B cell (primary cell): ENCODE measurements around the gene MAP3K13. TPM values are rescaled to one million over a fixed set of nuclear protein-coding genes. Genes with fewer than 3 reads are reported as not detected.

Experiments used
- ATAC-seq: fragments of 200-7000 bp; cut with Tn5 transposase; one replicate; pipeline ENCODE4 v1.10.0; 2021; ENCODE audit warnings: low read depth, mild to moderate bottlenecking, moderate number of reproducible peaks, moderate library complexity
- CTCF ChIA-PET: fragments of 350-600 bp; sonication (Branson Sonifier 250); formaldehyde crosslinking; loops from one replicate; lab custom pipeline; 2021; ENCODE audit warnings: antibody characterized with exemption, inconsistent platforms; lab: Charles Lee
- POLR2A ChIA-PET: fragments of 350-600 bp; sonication (Branson Sonifier 250); formaldehyde crosslinking; loops from one replicate; lab custom pipeline; 2021; ENCODE audit warnings: antibody characterized with exemption; lab: Charles Lee
- DNase-seq: peaks from one replicate; pipeline ENCODE4 v3.0.0; 2013
- H2AFZ ChIP-seq: 2 replicates; pipeline ENCODE4 v1.6.1; 2012; ENCODE audit warnings: mild to moderate bottlenecking, low read depth, low read length; ENCODE audit not compliant: insufficient read depth, poor library complexity, severe bottlenecking
- H3K27ac ChIP-seq, 2 donors: 1 replicate in 1 of 2; 2 replicates in 1 of 2; pipeline ENCODE4 v1.5.1; 2012 to 2013; ENCODE audit warnings: low read length in 2 of 2, mild to moderate bottlenecking in 2 of 2, moderate library complexity in 1 of 2
- H3K27me3 ChIP-seq, 4 experiments: fragments of 200-600 bp in 1 of 4; sonication (generic) in 1 of 4; replicated peaks in 1 of 4; 1 replicate in 2 of 4; 2 replicates in 2 of 4; pipeline versions ENCODE4 v1.6.1 to v1.7.0; 2013 to 2016; ENCODE audit warnings: low read length in 3 of 4, mild to moderate bottlenecking in 2 of 4, mixed read lengths in 1 of 4, moderate library complexity in 1 of 4; ENCODE audit not compliant: insufficient read depth in 4 of 4, control insufficient read depth in 3 of 4; ENCODE audit errors: control extremely low read depth in 1 of 4
- H3K36me3 ChIP-seq, 2 experiments: replicated peaks in 1 of 2; 1 replicate in 1 of 2; 2 replicates in 1 of 2; pipeline versions ENCODE4 v1.6.1 to v1.7.1; 2013; ENCODE audit warnings: low read length in 1 of 2; ENCODE audit not compliant: insufficient read depth in 2 of 2, control insufficient read depth in 1 of 2; ENCODE audit errors: control extremely low read depth in 1 of 2, extremely low read depth in 1 of 2
- H3K4me1 ChIP-seq, 2 donors: fragments of 200-600 bp in 1 of 2; sonication (generic) in 1 of 2; 1 replicate in 1 of 2; 2 replicates in 1 of 2; pipeline versions ENCODE4 v1.5.1 to v1.6.1; 2013 to 2017; ENCODE audit warnings: low read length in 2 of 2; ENCODE audit not compliant: control insufficient read depth in 2 of 2, insufficient read depth in 2 of 2
- H3K4me2 ChIP-seq: replicated peaks from 2 replicates; pipeline ENCODE3; 2012; ENCODE audit warnings: mild to moderate bottlenecking, low read depth, low read length; ENCODE audit not compliant: poor library complexity, severe bottlenecking
- H3K4me3 ChIP-seq, 5 experiments: fragments of 200-600 bp in 1 of 5; sonication (generic) in 1 of 5; 1 replicate in 3 of 5; 2 replicates in 2 of 5; pipeline versions ENCODE4 v1.5.1 to v1.7.0; 2011 to 2016; ENCODE audit warnings: low read length in 4 of 5, mild to moderate bottlenecking in 4 of 5, low read depth in 2 of 5, control low read depth in 1 of 5, moderate library complexity in 1 of 5; ENCODE audit not compliant: insufficient read depth in 1 of 5; ENCODE audit errors: control extremely low read depth in 1 of 5, extremely low read depth in 1 of 5
- H3K79me2 ChIP-seq: fragments of 200-600 bp; sonication (generic); one replicate; pipeline ENCODE4 v1.6.0; 2016; ENCODE audit warnings: low read length; ENCODE audit not compliant: control insufficient read depth, insufficient read depth
- H3K9ac ChIP-seq: fragments of 200-600 bp; sonication (generic); 2 replicates; pipeline ENCODE4 v1.6.1; 2017; ENCODE audit warnings: mild to moderate bottlenecking, low read length, moderate library complexity
- H3K9me3 ChIP-seq, 3 donors: one replicate each; pipeline versions ENCODE4 v1.6.1 to v1.7.1; 2013; ENCODE audit warnings: low read length in 2 of 3; ENCODE audit not compliant: control insufficient read depth in 2 of 3, insufficient read depth in 1 of 3; ENCODE audit errors: control extremely low read depth in 1 of 3
- H4K20me1 ChIP-seq: 2 replicates; pipeline ENCODE4 v1.6.0; 2012; ENCODE audit warnings: mild to moderate bottlenecking, low read length; ENCODE audit not compliant: insufficient read depth, control insufficient read depth, poor library complexity, severe bottlenecking
- H3K27ac Mint-ChIP-seq: one replicate; pipeline ENCODE4 v1.8.0; 2021; ENCODE audit warnings: mixed read lengths
- H3K27me3 Mint-ChIP-seq: one replicate; pipeline ENCODE4 v1.8.0; 2021; ENCODE audit warnings: mixed read lengths
- H3K4me1 Mint-ChIP-seq: one replicate; pipeline ENCODE4 v1.8.0; 2021; ENCODE audit warnings: mixed read lengths
- H3K4me3 Mint-ChIP-seq: one replicate; pipeline ENCODE4 v1.8.0; 2021; ENCODE audit warnings: mixed read lengths
- H3K9me3 Mint-ChIP-seq: one replicate; pipeline ENCODE4 v1.8.0; 2022; ENCODE audit warnings: mixed read lengths; ENCODE audit not compliant: insufficient read depth
- EZH2 ChIP-seq: IDR thresholded peaks from 2 replicates; pipeline ENCODE4 v1.6.1; 2012; ENCODE audit warnings: borderline replicate concordance, low read depth, mild to moderate bottlenecking, moderate library complexity, low read length; ENCODE audit not compliant: insufficient read depth, poor library complexity, severe bottlenecking
- WGBS: methylation state at CpG from one replicate; pipeline ENCODE4 v1.1.5; 2013; ENCODE audit warnings: missing lambda C conversion rate; ENCODE audit not compliant: insufficient coverage; 5-methylcytosine and 5-hydroxymethylcytosine counted together
- intact Hi-C: fragments of 100-400 bp; cut with micrococcal nuclease; formaldehyde crosslinking; loops from one replicate; pipeline ENCODE4 v1.10.0; 2022
- polyA plus RNA-seq: library from polyadenylated mRNA; depleted of rRNA; stranded (reverse); fragments of >200 nt; gene quantifications from 2 replicates; pipeline ENCODE4 v1.2.3, GENCODE V29; 2012
- total RNA-seq, 2 donors: library from RNA; stranded (reverse); fragments of 120-200 nt in 1 of 2; gene quantifications; 1 replicate in 1 of 2; 2 replicates in 1 of 2; pipeline versions ENCODE4 v1.2.3 to v1.2.4, GENCODE V29; 2013 to 2022
- TF ChIP-seq, protein P1 (sequence below): fragments of 200-600 bp; IDR thresholded peaks from one replicate; pipeline ENCODE4 v1.8.0; 2022; ENCODE audit warnings: antibody characterized with exemption, mild to moderate bottlenecking

MAP3K13 gene
- total and polyA plus RNA-seq, 2 donors (not counting 1 experiment from before 2014, with no cell fraction given), result 5.7 to 9.2 TPM

DNA sequence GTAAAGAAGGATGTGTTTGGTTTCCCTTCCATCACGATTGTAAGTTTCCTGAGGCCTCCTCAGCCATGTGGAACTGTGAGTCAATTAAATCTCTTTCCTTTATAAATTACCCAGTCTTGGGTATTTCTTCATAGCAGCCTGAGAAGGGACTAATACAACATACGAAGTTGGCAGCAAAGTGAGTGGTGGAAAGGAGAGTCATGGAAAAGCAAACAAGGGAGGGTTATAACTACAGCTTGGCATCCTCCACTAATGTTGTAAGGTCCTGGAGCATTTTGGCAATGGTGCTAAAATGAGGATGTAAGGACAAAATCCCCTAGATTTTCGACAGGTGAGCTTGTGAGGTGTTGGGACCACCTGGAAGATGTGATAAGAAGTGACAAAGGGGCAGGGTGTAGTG, 141.7 kb downstream of the MAP3K13 start:
- ChIA-PET CTCF (no interaction called here), POLR2A (no interaction called here)
- H3K36me3 ChIP-seq, result no peaks in the 10 kb centered on the region
- H3K9me3 Mint-ChIP-seq, result no peaks in the 10 kb centered on the region
- ATAC-seq (no peak), DNase-seq (no peak)
- 83% methylated on average over 2 of the region's 3 CpGs for WGBS
- H4K20me1 ChIP-seq, result no peaks in the 10 kb centered on the region
- H3K4me1 Mint-ChIP-seq, result no peaks in the 10 kb centered on the region
- no peaks in the 10 kb centered on the region for H3K79me2 ChIP-seq
- H3K27me3 Mint-ChIP-seq, result peaks cover 14% of the 10 kb centered on the region
- no peaks in the 10 kb centered on the region for H3K4me1 ChIP-seq
- intact Hi-C loops, result no loop called here
- H3K27ac ChIP-seq, result no peak overlapping the region
- H3K4me3 ChIP-seq, result no peak overlapping the region
- H3K4me3 Mint-ChIP-seq, result no peak overlapping the region
- no peak overlapping the region for H3K27ac Mint-ChIP-seq
- no peak overlapping the region for H3K4me2 ChIP-seq
- TF ChIP-seq EZH2, result no peak
- TF ChIP-seq, protein P1, sequence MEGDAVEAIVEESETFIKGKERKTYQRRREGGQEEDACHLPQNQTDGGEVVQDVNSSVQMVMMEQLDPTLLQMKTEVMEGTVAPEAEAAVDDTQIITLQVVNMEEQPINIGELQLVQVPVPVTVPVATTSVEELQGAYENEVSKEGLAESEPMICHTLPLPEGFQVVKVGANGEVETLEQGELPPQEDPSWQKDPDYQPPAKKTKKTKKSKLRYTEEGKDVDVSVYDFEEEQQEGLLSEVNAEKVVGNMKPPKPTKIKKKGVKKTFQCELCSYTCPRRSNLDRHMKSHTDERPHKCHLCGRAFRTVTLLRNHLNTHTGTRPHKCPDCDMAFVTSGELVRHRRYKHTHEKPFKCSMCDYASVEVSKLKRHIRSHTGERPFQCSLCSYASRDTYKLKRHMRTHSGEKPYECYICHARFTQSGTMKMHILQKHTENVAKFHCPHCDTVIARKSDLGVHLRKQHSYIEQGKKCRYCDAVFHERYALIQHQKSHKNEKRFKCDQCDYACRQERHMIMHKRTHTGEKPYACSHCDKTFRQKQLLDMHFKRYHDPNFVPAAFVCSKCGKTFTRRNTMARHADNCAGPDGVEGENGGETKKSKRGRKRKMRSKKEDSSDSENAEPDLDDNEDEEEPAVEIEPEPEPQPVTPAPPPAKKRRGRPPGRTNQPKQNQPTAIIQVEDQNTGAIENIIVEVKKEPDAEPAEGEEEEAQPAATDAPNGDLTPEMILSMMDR, result no peak
- no peak overlapping the region for H2AFZ ChIP-seq
- no peak overlapping the region for H3K9ac ChIP-seq
- H3K9me3 ChIP-seq, result no peaks in the 10 kb centered on the region
- no peaks in the 10 kb centered on the region for H3K27me3 ChIP-seq

DNA sequence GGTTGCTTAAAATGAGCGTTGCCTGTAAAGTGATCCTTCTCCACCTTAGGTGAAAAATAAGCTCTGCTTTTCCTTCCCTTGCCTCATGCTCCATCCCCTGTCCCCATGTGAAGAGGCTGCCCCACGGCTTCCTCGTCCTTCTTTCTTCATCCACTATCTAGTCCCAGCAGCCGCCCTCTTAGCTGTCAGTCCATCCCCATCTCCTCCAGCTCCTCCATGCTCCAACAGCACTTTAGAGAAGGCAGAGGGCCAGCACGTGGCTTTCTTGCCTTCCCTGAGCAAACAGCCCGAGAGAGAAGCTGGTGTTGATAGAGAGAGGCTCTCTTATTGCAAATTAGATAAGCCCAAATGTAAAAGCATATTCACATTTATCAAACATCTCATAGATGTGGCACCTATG, 144.9 kb downstream of the MAP3K13 start:
- CTCF ChIA-PET, result no interaction called here
- Mint-ChIP-seq H3K27me3 (peaks cover 10% of the 10 kb centered on the region), H3K4me3 (no peak overlapping the region), H3K27ac (no peak overlapping the region), H3K4me1 (no peaks in the 10 kb centered on the region), H3K9me3 (no peaks in the 10 kb centered on the region)
- Histone ChIP-seq H3K27me3 (no peaks in the 10 kb centered on the region), H4K20me1 (no peaks in the 10 kb centered on the region), H3K4me1 (no peaks in the 10 kb centered on the region), H3K79me2 (no peaks in the 10 kb centered on the region), H3K9me3 (no peaks in the 10 kb centered on the region), H3K27ac (no peak overlapping the region), H3K4me3 (no peak overlapping the region), H3K9ac (no peak overlapping the region), H2AFZ (no peak overlapping the region), H3K36me3 (no peaks in the 10 kb centered on the region), H3K4me2 (no peak overlapping the region)
- TF ChIP-seq, protein P1, result no peak
- no peak for TF ChIP-seq EZH2
- POLR2A ChIA-PET, result no interaction called here
- intact Hi-C loops, result no loop called here
- ATAC-seq (no peak), DNase-seq (no peak)
- 90% methylated on average over 3 of the region's 6 CpGs for WGBS
